Activated B cell treated with CpG ODN at 0.5 μM for 24 hours (primary cell): ENCODE data around the gene CSMD2. TPM values are rescaled to one million over a fixed set of nuclear protein-coding genes. Genes with fewer than 3 reads are reported as not detected.

ENCODE experiments used
- ATAC-seq: fragments of 200-7000 bp; cut with Tn5 transposase; one replicate; pipeline ENCODE4 v1.10.0; 2021; ENCODE audit warnings: low read depth, mild to moderate bottlenecking, moderate library complexity
- CTCF ChIA-PET: fragments of 350-600 bp; sonication (Branson Sonifier 250); formaldehyde crosslinking; loops from one replicate; lab custom pipeline; 2021; ENCODE audit warnings: antibody characterized with exemption; lab: Charles Lee
- POLR2A ChIA-PET: fragments of 350-600 bp; sonication (Branson Sonifier 250); formaldehyde crosslinking; loops from one replicate; lab custom pipeline; 2021; ENCODE audit warnings: antibody characterized with exemption; lab: Charles Lee
- DNase-seq: peaks from one replicate; pipeline ENCODE4 v3.0.0; 2022
- H3K27ac Mint-ChIP-seq: one replicate; pipeline ENCODE4 v1.8.0; 2020; ENCODE audit warnings: mixed read lengths
- H3K27me3 Mint-ChIP-seq: one replicate; pipeline ENCODE4 v1.8.0; 2021; ENCODE audit warnings: mixed read lengths
- H3K36me3 Mint-ChIP-seq: one replicate; pipeline ENCODE4 v1.8.0; 2021; ENCODE audit warnings: low read depth, mixed read lengths
- H3K4me1 Mint-ChIP-seq: one replicate; pipeline ENCODE4 v1.8.0; 2021; ENCODE audit warnings: mixed read lengths
- H3K4me3 Mint-ChIP-seq: one replicate; pipeline ENCODE4 v1.8.0; 2020; ENCODE audit warnings: mild to moderate bottlenecking, mixed read lengths
- H3K9me3 Mint-ChIP-seq: one replicate; pipeline ENCODE4 v1.8.0; 2020; ENCODE audit warnings: mixed read lengths
- intact Hi-C: fragments of 100-400 bp; cut with micrococcal nuclease; formaldehyde crosslinking; loops from one replicate; pipeline ENCODE4 v1.15.1; 2024
- total RNA-seq: library from RNA; stranded (reverse); gene quantifications from 2 replicates; pipeline ENCODE4 v1.2.3, GENCODE V29; 2022
- TF ChIP-seq, protein P1 (sequence below): fragments of 200-600 bp; IDR thresholded peaks from one replicate; pipeline ENCODE4 v1.8.0; 2022; ENCODE audit warnings: antibody characterized with exemption, mild to moderate bottlenecking

Gene CSMD2
- total RNA-seq, 1 donor from 2014 or later, result not detected

DNA sequence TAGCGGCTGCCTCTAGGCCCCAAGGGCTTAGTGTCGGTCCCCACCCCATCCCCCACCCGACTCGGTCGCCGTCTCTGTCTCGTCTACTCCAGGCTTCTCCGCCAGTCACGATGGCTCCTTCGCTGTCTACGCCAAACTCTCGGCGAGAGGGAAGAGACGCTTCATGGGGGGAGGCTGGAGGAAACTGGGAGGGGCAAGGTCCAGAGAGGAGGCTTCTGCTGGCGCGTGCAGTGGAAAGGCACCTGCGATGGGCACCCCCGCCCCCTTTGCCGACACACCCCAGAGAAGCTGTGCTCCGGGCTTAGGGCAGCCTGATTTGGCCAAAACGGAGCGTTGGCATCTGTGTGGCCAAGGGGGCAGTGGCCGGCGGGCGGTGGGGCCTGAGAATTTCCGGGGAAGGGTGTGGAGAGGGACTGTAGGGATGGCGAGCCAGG is 1.2 kb upstream of the CSMD2 start:
- Mint-ChIP-seq H3K27me3 (peaks cover 60% of the 10 kb centered on the region), H3K4me1 (peaks cover 16% of the 10 kb centered on the region), H3K27ac (no peak overlapping the region), H3K4me3 (no peak overlapping the region), H3K9me3 (no peaks in the 10 kb centered on the region), H3K36me3 (no peaks in the 10 kb centered on the region)
- CTCF ChIA-PET, result no interaction called here
- no peak for ATAC-seq
- DNase-seq, result no peak
- TF ChIP-seq, protein P1, sequence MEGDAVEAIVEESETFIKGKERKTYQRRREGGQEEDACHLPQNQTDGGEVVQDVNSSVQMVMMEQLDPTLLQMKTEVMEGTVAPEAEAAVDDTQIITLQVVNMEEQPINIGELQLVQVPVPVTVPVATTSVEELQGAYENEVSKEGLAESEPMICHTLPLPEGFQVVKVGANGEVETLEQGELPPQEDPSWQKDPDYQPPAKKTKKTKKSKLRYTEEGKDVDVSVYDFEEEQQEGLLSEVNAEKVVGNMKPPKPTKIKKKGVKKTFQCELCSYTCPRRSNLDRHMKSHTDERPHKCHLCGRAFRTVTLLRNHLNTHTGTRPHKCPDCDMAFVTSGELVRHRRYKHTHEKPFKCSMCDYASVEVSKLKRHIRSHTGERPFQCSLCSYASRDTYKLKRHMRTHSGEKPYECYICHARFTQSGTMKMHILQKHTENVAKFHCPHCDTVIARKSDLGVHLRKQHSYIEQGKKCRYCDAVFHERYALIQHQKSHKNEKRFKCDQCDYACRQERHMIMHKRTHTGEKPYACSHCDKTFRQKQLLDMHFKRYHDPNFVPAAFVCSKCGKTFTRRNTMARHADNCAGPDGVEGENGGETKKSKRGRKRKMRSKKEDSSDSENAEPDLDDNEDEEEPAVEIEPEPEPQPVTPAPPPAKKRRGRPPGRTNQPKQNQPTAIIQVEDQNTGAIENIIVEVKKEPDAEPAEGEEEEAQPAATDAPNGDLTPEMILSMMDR, result no peak
- intact Hi-C loops, result no loop called here
- POLR2A ChIA-PET, result no interaction called here

DNA sequence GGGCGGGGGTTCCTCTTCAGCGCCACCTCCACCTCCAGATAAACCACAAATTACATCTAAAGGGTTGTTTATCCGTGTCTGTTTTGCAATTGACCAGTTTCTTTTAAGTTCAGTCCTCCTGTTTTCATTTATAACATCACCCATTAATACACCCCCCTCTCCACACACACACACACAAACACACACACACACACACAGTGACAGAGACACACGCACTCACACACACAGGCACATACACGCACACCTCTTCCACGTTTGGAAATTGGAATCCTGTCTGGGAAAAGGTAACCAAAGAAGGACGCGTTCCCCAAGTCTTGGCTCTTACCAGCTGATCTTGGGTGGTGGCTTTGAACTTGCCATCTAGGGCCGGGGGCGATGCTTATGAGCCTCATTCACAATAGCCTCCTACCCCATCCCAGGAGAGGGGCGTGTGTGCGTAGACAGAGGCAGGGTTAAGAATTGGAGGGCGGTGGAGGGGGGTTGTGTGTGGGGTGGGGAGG is 442 bp upstream of the CSMD2 start:
- Mint-ChIP-seq H3K27ac (no peak overlapping the region), H3K27me3 (peaks cover 59% of the 10 kb centered on the region), H3K4me3 (no peak overlapping the region)

DNA sequence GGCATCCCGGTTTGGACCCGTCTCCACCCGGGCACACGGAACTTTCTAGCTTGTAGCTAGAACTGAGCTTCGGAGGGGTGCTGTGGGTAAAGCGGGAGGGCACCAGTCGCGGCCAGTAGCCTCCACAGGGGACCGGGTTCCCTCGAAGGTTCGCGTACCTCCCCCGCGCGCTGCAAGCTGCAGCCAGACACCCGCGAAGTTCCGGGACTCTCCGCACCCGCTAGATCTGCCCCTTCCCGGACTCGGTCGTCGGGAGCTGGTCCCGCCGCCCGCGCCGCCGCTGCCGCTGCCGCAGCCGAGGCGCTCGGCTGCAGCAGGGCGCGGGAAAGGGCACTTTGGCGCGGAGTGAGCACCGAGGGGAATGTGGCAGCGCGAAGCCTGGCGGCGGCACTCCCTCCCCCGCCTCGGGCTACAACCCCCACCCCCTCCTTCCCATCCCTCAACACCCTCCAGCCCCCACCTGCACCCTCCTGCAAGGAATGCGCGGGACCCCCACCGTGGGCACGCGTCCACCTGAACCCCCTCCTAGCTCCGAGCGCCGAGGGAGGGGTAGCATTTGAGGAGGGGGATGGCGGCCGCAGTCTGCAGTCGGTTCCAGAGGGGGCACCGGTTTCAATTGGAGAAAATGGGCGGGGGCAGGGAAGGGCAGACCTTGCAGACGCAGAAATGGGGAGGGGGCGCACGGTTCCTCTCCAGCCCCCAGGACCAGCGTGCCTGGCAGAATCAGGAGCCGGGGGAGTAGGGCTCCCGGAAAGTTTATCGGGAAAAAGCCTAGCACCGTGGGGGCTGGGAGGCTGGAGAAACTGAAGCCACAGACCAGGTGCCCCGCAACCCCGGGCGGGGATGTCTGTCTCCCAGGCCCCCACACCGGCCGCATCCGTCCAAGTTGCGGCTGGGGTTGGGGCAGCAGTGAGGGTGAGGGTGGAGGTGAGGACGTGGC is 968 bp downstream of the CSMD2 start:
- intact Hi-C loops, result loop anchor here (5.0 kb wide), 1 partner anchor 532 kb away; no protein-coding TSS in a partner anchor
- ChIA-PET CTCF (interaction anchor here (1.7 kb wide), 1 partner anchor 531 kb away, joined by 5 read pairs; no protein-coding TSS in a partner anchor), POLR2A (no interaction called here)
- ATAC-seq (no peak), DNase-seq (no peak)
- H3K4me3 Mint-ChIP-seq, result peak overlapping the region; percentile 44
- peaks cover 67% of the 10 kb centered on the region for H3K27me3 Mint-ChIP-seq
- no peaks in the 10 kb centered on the region for H3K36me3 Mint-ChIP-seq
- TF ChIP-seq, protein P1, result no peak
- no peaks in the 10 kb centered on the region for H3K9me3 Mint-ChIP-seq
- peaks cover 16% of the 10 kb centered on the region for H3K4me1 Mint-ChIP-seq
- no peak overlapping the region for H3K27ac Mint-ChIP-seq

More for the DNA sequence above, 442 bp upstream of the CSMD2 start:
- TF ChIP-seq, protein P1, result no peak
- no peak for ATAC-seq
- no peak for DNase-seq
- H3K9me3 Mint-ChIP-seq, result no peaks in the 10 kb centered on the region
- intact Hi-C loops, result no loop called here
- ChIA-PET CTCF (no interaction called here), POLR2A (no interaction called here)
- H3K36me3 Mint-ChIP-seq, result no peaks in the 10 kb centered on the region
- H3K4me1 Mint-ChIP-seq, result peaks cover 16% of the 10 kb centered on the region

DNA sequence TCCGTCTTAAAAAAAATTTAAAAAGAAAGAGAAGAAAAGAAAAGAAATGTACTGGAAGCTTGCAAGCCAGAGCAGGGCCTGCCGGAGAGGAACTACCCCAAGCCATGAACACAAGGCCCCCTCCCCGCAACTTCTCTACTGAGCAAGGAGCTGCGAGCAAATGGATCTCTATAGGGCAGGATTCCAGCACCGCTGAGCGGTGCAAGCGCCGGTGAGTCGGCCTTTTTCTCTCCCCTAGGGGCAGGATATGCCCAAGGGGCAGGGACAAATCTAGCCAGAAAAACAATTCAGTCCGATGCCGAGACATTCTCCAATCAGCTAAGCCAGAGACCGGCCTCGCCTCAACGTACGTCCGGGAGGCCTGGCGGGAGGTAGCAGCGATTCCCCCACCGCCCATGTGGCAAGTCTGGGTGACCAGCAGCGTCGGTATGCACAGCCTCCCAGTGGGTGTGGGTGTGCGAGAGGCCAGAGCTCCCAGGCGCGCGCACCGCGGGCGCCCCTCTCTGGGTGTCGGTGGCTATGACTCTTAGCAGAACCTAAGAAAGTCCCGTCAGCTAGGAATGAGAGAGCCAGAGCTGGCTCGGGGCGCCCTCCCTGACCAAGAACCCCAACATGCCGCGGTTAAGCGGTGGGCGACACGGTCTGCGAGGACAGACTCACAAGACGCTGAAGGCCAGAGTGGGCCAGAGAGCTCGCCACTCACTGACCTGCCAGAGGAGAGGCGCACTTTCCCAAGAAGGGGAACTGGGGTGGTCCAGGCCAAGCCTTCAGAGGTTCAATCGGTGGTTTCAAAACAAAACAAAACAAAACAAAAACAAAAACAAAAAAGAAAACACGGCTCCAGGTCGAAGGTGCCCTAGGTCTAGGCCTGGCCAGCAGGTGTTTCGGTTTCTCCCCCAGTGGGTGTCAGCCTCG is 1.9 kb downstream of the CSMD2 start:
- ChIA-PET POLR2A (no interaction called here), CTCF (interaction anchor here (1.7 kb wide), 1 partner anchor 530 kb away, joined by 5 read pairs; no protein-coding TSS in a partner anchor)
- Mint-ChIP-seq H3K36me3 (no peaks in the 10 kb centered on the region), H3K27ac (no peak overlapping the region), H3K4me1 (peaks cover 16% of the 10 kb centered on the region), H3K27me3 (peaks cover 60% of the 10 kb centered on the region), H3K4me3 (peak overlapping the region; percentile 44), H3K9me3 (no peaks in the 10 kb centered on the region)
- intact Hi-C loops, result loop anchor here (5.0 kb wide), 1 partner anchor 531 kb away; no protein-coding TSS in a partner anchor
- TF ChIP-seq, protein P1, result no peak
- ATAC-seq (no peak), DNase-seq (no peak)
